ENCODE results near the gene CHST8. TPM values are rescaled to one million over a fixed set of nuclear protein-coding genes. Genes with fewer than 3 reads are reported as not detected.

CHST8 gene
- total RNA-seq, 2 experiments from 2014 or later = not detected

DNA sequence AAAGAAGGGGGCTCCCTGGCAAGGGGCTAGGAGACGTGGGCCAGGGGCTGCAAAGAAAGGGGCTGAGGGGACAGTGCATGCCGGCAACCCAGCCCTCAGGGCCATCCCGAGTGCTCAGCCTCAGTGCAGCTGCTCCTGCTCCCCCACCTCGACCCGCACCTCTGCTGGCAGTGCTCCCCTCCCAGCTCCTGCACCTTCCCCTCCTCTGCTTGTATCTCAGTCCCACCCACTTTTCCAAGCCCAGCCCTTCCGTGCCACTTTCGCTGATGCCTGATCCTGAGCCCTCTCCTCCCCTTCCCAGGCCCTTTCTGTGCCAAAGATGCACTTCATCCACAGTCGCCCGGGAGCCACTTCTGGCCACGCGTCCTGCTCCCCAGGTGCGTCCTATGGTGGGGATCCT lies 105.0 kb downstream of the CHST8 start:
- Mint-ChIP-seq H3K4me1 (no peaks in the 10 kb centered on the region), H3K4me3 (no peak overlapping the region), H3K27ac (no peak overlapping the region), H3K9me3 (ENCODE audit: low read depth) (no peaks in the 10 kb centered on the region), H3K36me3 (ENCODE audit: low read depth) (no peaks in the 10 kb centered on the region), H3K27me3 (peaks cover 14% of the 10 kb centered on the region)
- DNase-seq (no peak), ATAC-seq (no peak)
- ChIA-PET POLR2A (no interaction called here), CTCF (no interaction called here)
- intact Hi-C loops (cut with DNase I, micrococcal nuclease) = no loop called here

DNA sequence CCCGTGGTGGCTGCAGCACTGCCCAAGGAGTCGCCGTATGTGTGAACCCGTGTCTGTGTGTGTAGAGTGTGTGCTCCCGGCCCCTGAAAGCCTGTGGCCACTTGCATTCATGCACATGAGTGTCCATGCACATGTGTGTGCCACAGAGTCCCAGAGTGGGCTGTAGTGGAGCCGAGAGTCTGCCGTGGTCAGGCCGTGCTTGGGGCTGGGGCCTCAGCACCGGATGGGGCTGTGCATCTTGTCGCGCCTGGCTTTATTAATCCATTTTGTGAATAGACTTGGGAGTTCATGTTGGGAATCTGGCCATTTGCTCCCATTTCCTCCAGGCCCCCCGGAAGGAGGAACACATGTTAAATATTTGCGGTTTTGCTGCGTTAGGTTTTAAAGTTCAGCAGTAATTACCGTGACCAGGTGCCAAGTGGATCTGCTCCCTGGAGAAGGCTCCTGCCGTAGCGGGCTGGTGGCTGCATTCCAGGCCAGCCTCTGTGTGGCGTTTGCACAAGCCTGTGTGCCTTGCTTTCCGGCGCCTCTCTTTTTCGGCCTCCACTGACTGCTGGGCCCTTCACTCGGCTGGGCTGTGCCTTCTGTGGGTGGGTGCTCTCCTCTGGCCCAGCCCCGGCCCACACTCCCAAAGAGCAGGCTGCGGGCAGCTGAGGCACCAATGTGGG lies 105.7 kb downstream of the CHST8 start:
- Mint-ChIP-seq H3K4me1 (no peaks in the 10 kb centered on the region), H3K27ac (no peak overlapping the region), H3K9me3 (ENCODE audit: low read depth) (peaks cover 2% of the 10 kb centered on the region), H3K36me3 (ENCODE audit: low read depth) (no peaks in the 10 kb centered on the region), H3K27me3 (peaks cover 10% of the 10 kb centered on the region), H3K4me3 (no peak overlapping the region)
- intact Hi-C loops (cut with DNase I, micrococcal nuclease) = no loop called here
- DNase-seq (no peak), ATAC-seq (no peak)
- POLR2A ChIA-PET = no interaction called here
- CTCF ChIA-PET = no interaction called here

DNA sequence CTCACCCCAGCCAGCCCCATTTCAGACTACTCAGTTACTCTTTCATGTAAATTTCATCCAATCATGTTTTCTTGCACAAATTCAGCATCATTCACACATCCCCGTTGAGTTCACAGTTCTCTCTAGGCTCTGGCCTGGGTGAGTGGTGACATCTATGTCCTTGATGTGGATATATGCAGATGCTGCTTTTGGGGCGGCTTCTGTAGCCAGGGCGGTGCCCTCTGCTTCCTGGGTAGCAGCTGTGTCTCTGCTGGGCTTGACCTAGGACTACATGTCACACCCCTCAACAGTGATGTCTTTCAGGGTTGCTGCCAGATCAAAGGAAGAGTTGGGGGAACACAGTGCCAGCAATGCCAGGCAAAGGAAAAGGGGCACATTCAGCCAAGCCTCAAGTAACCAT lies 106.4 kb downstream of the CHST8 start:
- Mint-ChIP-seq H3K27ac (no peak overlapping the region), H3K36me3 (ENCODE audit: low read depth) (no peaks in the 10 kb centered on the region), H3K27me3 (peaks cover 8% of the 10 kb centered on the region), H3K4me3 (no peak overlapping the region), H3K9me3 (ENCODE audit: low read depth) (peaks cover 2% of the 10 kb centered on the region), H3K4me1 (no peaks in the 10 kb centered on the region)
- intact Hi-C loops (cut with DNase I, micrococcal nuclease) = no loop called here
- CTCF ChIA-PET = no interaction called here
- POLR2A ChIA-PET = no interaction called here
- ATAC-seq = no peak
- no peak for DNase-seq

DNA sequence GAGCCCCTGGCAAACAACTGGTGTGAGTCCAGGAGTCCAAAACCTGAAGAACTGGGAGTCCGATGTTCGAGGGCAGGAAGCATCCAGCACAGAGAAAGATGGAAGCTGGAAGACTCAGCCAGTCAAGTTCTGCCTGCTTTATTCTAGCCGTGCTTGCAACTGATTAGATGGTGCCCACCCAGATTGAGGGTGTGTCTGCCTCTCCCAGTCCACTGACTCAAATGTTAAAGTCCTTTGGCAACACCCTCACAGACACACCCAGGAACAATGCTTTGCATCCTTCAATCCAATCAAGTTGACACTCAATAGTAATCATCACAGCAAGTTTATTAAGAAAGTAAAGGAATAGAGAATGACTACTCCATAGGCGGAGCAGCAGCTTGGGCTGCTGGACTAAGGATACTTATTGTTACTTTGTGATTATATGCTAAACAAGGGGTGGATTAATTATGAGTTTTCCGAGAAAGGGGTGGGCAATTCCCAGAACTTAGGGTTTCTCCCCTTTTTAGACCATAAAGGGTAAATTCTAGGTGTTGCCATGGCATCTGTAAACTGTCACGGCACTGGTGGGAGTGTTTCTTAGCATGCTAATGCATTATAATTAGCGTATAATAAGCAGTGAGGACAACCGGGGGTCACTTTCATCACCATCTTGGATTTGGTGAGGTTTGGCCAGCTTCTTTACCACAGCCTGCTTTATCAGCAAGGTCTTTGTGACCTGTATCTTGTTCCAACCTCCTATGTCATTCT lies 109.3 kb downstream of the CHST8 start:
- intact Hi-C loops (cut with DNase I, micrococcal nuclease) = no loop called here

DNA sequence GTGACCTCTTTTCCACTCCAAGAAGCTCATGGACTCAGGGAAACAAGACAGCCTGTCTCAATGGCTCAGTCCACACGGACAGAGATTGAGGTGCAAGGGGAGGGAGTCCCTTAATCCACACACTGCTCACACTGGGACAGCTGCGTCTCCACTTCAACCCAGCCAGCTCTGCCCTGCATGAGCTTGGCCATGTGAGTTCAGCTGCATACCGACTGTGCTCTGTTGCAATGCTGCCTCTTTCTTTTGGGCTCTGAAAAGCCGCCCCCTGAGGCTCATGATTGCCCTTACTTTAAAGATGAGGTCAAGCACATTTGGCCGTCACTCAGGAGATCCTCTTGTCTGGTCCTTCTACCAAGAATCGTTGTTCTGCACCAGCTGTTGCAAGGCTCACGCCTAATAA lies 110.1 kb downstream of the CHST8 start:
- CTCF ChIA-PET = interaction anchor here (0.5 kb wide), 1 partner anchor 325 kb away, joined by 3 read pairs; no protein-coding TSS in a partner anchor
- H3K9me3 Mint-ChIP-seq (ENCODE audit: low read depth) = peaks cover 2% of the 10 kb centered on the region
- intact Hi-C loops (cut with DNase I, micrococcal nuclease) = no loop called here
- POLR2A ChIA-PET = no interaction called here
- H3K4me3 Mint-ChIP-seq = no peak overlapping the region
- H3K27ac Mint-ChIP-seq = no peak overlapping the region
- H3K36me3 Mint-ChIP-seq (ENCODE audit: low read depth) = no peaks in the 10 kb centered on the region
- H3K27me3 Mint-ChIP-seq = peaks cover 9% of the 10 kb centered on the region
- H3K4me1 Mint-ChIP-seq = no peaks in the 10 kb centered on the region
- DNase-seq (no peak), ATAC-seq (no peak)

More for the DNA sequence above, 109.3 kb downstream of the CHST8 start:
- Mint-ChIP-seq H3K27me3 (peaks cover 9% of the 10 kb centered on the region), H3K4me1 (no peaks in the 10 kb centered on the region), H3K4me3 (no peak overlapping the region), H3K9me3 (ENCODE audit: low read depth) (peaks cover 2% of the 10 kb centered on the region), H3K36me3 (ENCODE audit: low read depth) (no peaks in the 10 kb centered on the region), H3K27ac (no peak overlapping the region)
- no peak for DNase-seq
- ChIA-PET POLR2A (no interaction called here), CTCF (no interaction called here)
- ATAC-seq = no peak

DNA sequence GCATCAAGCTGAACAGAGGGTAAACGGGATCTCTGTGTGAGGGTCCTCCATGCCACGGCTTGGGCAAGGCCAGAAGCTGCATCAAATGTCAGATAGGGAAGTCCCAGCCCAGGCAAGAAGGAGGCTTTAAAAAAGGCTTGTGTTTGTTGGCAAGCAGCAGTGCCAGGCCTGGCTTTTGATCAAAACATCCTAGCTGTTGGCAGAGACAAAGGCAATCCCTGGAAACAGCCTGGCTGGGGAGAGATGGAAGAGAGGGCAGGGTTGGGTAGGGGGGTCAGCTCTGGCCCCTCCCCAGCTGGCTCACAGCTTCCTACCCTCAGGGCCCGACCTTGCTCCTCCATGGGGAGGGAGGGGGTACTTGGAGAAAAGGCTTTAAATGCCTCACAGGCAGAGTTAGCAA lies 113.2 kb downstream of the CHST8 start:
- Mint-ChIP-seq H3K4me3 (no peak overlapping the region), H3K9me3 (ENCODE audit: low read depth) (peaks cover 2% of the 10 kb centered on the region), H3K36me3 (ENCODE audit: low read depth) (no peaks in the 10 kb centered on the region), H3K27me3 (peaks cover 7% of the 10 kb centered on the region), H3K27ac (no peak overlapping the region), H3K4me1 (no peaks in the 10 kb centered on the region)
- ChIA-PET POLR2A (no interaction called here), CTCF (no interaction called here)
- ATAC-seq (no peak), DNase-seq (no peak)
- intact Hi-C loops (cut with DNase I, micrococcal nuclease) = no loop called here

DNA sequence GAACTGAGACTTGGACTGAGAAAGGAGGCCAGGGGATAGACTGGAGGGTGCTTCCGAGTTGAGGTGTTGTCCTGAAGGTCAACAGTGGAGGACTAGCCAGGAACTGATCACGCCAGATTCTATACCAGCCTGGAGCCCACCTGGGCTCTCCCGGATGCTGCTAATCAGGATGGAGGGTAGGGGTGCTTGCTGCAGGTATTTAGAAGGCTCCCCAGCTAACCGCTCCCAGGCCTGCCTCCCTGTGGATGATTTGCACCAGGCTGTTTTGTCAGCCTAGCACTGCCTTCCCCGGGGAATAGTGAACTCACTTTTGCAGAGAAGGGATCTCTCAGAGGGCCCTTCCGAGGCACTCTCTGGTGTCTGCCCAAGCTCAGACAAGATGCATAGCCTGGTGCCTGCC lies 114.4 kb downstream of the CHST8 start:
- DNase-seq (no peak), ATAC-seq (no peak)
- peaks cover 8% of the 10 kb centered on the region for H3K27me3 Mint-ChIP-seq
- peaks cover 2% of the 10 kb centered on the region for H3K9me3 Mint-ChIP-seq (ENCODE audit: low read depth)
- no peaks in the 10 kb centered on the region for H3K36me3 Mint-ChIP-seq (ENCODE audit: low read depth)
- ChIA-PET POLR2A (no interaction called here), CTCF (no interaction called here)
- H3K4me1 Mint-ChIP-seq = no peaks in the 10 kb centered on the region
- H3K27ac Mint-ChIP-seq = no peak overlapping the region
- intact Hi-C loops (cut with DNase I, micrococcal nuclease) = no loop called here
- no peak overlapping the region for H3K4me3 Mint-ChIP-seq

DNA sequence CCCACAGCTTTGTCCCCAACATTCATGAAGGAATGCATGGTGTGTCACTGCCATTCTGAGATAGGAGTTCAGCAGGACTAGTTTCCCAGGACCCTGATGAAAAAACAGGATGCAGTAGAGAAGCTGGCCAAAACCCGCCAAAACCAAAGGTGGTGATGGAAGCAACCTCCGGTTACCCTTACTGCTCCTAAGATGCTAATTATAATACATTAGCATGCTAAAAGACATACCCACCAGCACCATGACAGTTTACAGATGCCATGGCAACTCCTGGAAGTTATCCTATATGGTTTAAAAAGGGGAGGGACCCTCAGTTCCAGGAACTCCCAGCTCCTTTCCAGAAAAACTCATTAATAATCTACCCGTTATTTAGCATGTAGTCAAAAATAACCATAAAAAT lies 115.0 kb downstream of the CHST8 start:
- Mint-ChIP-seq H3K36me3 (ENCODE audit: low read depth) (no peaks in the 10 kb centered on the region), H3K4me3 (no peak overlapping the region), H3K4me1 (no peaks in the 10 kb centered on the region), H3K27ac (no peak overlapping the region), H3K9me3 (ENCODE audit: low read depth) (peaks cover 2% of the 10 kb centered on the region), H3K27me3 (peaks cover 8% of the 10 kb centered on the region)
- DNase-seq = no peak
- ChIA-PET POLR2A (no interaction called here), CTCF (no interaction called here)
- intact Hi-C loops (cut with DNase I, micrococcal nuclease) = no loop called here
- no peak for ATAC-seq

DNA sequence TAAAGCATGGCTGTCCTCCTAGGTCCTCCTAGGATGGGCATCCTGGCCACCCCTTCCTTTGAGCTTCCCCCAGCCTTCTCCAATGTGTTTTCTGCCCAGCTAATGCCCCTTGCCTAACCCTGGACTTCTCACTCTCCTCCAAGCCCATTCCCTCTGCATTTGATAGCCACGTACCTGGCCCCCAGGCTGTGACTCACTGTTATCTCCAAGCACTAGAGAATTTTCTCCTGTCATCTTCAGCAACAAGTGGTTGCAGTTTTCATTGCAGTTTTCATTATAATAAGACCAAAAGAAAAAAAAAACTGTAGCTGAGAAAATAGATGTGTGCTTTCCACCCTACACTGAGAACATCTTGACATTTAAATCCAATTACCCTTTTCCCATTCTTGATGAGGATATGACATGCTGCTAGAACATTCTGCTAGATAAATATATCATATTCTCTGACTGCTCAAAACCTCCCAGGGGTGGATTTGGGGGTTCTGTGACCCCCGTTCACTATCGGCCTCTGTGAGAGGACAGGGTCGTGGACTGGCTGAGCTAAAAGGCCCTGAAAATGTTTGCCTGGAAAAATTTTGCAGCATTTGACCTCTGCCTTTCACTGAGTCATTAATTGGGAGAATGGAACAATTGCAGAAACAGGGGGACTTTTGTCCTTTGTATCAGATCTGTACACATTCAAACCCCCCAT lies 116.1 kb downstream of the CHST8 start:
- Mint-ChIP-seq H3K9me3 (ENCODE audit: low read depth) (peaks cover 2% of the 10 kb centered on the region), H3K4me3 (no peak overlapping the region), H3K27me3 (peaks cover 10% of the 10 kb centered on the region), H3K36me3 (ENCODE audit: low read depth) (no peaks in the 10 kb centered on the region), H3K27ac (no peak overlapping the region), H3K4me1 (no peaks in the 10 kb centered on the region)
- ATAC-seq = no peak
- intact Hi-C loops (cut with DNase I, micrococcal nuclease) = no loop called here
- ChIA-PET POLR2A (no interaction called here), CTCF (no interaction called here)
- no peak for DNase-seq

DNA sequence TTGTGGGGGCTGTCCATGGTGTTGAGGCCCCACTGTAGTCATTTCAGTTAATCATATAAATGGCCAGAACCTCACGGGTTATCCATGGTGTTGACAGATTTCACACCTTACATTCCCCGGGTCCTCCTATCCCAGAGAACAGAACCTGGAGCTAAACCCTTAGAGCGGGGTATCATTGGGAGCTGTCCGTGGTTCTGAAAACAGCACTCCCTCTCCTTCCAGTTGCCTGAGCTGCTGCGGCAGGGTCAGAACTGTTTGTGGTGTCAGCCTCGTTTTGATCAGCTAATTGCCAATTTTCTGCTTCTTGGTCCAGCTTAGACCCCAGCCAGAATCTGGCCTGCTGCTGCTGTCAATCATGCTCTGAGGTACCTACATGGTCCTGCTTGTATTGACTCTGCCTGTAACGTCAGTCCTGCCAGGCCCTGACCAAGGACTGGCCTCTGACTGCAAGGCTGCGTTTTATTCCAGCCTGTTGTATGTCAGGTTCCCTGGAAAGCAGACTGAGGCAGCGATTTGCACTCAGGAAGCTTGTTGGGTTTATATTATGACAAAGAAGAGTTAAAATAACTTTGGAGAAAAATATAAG lies 119.2 kb downstream of the CHST8 start:
- no peaks in the 10 kb centered on the region for H3K36me3 Mint-ChIP-seq (ENCODE audit: low read depth)
- H3K4me1 Mint-ChIP-seq = no peaks in the 10 kb centered on the region
- ChIA-PET CTCF (no interaction called here), POLR2A (no interaction called here)
- DNase-seq = peak; percentile 56
- H3K27ac Mint-ChIP-seq = no peak overlapping the region
- no peak overlapping the region for H3K4me3 Mint-ChIP-seq
- peaks cover 2% of the 10 kb centered on the region for H3K9me3 Mint-ChIP-seq (ENCODE audit: low read depth)
- no peak for ATAC-seq
- H3K27me3 Mint-ChIP-seq = peaks cover 11% of the 10 kb centered on the region
- intact Hi-C loops (cut with DNase I, micrococcal nuclease) = no loop called here

DNA sequence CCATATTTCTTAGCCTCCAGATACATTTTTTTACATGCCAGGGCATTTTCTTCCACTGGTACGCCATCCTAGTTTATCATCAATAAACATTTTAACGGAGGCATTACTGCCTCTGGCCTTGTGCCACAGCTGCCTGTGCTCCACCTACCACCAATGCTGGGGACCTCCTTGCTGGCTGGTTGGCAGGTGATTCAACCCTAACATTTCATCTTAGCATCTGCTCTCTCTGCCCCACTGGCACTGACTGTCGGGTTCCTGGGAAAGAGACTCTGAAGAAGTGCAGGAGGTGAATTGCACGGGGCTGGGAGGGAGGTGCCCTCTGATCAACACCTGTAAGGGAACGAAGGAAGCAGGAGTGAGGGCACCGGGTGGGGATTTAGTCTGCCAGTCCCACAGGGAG lies 123.5 kb downstream of the CHST8 start:
- H3K4me3 Mint-ChIP-seq = no peak overlapping the region
- POLR2A ChIA-PET = no interaction called here
- no peaks in the 10 kb centered on the region for H3K4me1 Mint-ChIP-seq
- intact Hi-C loops (cut with DNase I, micrococcal nuclease) = no loop called here
- H3K36me3 Mint-ChIP-seq (ENCODE audit: low read depth) = no peaks in the 10 kb centered on the region
- CTCF ChIA-PET = no interaction called here
- DNase-seq (no peak), ATAC-seq (no peak)
- peaks cover 10% of the 10 kb centered on the region for H3K27me3 Mint-ChIP-seq
- no peak overlapping the region for H3K27ac Mint-ChIP-seq
- H3K9me3 Mint-ChIP-seq (ENCODE audit: low read depth) = peaks cover 2% of the 10 kb centered on the region

DNA sequence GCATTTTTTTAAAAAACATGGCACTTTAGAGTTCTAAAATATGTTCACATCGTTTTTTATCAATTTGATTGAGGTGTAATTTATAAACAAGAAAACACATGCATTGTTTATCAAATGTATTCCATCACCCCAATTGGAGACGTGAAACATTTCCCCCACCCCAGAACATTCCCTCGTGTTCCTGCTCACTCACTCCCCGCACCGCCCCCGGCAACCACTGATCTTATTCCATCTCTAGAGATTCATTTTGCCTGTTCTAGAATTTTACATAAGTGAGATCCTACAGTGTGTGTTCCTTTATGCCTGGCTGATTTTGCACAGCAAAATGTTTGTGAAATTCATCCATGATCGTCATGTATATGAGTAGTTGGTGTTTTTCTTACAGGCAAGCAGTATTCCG lies 124.4 kb downstream of the CHST8 start:
- CTCF ChIA-PET = no interaction called here
- Mint-ChIP-seq H3K9me3 (ENCODE audit: low read depth) (peaks cover 2% of the 10 kb centered on the region), H3K4me1 (no peaks in the 10 kb centered on the region), H3K4me3 (no peak overlapping the region), H3K36me3 (ENCODE audit: low read depth) (no peaks in the 10 kb centered on the region), H3K27ac (no peak overlapping the region), H3K27me3 (peaks cover 7% of the 10 kb centered on the region)
- DNase-seq = no peak
- POLR2A ChIA-PET = no interaction called here
- intact Hi-C loops (cut with DNase I, micrococcal nuclease) = no loop called here
- ATAC-seq = no peak

Data from activated CD4-positive, alpha-beta T cell treated with anti-CD3 and anti-CD28 coated beads for 36 hours (primary cell).